Measurements from ENCODE around the gene KLC4. TPM values are rescaled to one million over a fixed set of nuclear protein-coding genes. Genes with fewer than 3 reads are reported as not detected.
"Not testable (repeated sequence)": the region's sequence is repeated elsewhere in the genome, so short reads cannot be mapped to it uniquely, and the experiment has no call there.

Gene KLC4
- total RNA-seq, 1 experiment from 2014 or later, result 58.8 TPM

- no peak for DNase-seq (ENCODE audit: low spot score)
Observed at GRCh38 chr6:43061861-43062260, 2.4 kb downstream of the KLC4 start.

- DNase-seq (ENCODE audit: low spot score), result no peak
Observed at GRCh38 chr6:43062818-43063217, 3.4 kb downstream of the KLC4 start.

- DNase-seq (ENCODE audit: low spot score), result peak; percentile 54
Observed at GRCh38 chr6:43070028-43070632, 10.7 kb downstream of the KLC4 start.

- DNase-seq (ENCODE audit: low spot score), result no peak
Observed at GRCh38 chr6:43074847-43075669, 15.6 kb downstream of the KLC4 start.

GRCh38 chr6:43075670-43076463 is 16.4 kb downstream of the KLC4 start, which contains the start of gene PTK7:
PTK7 (plus strand) TSS chr6:43076314; CDS start chr6:43076489, 175 bp downstream.
- peak; percentile 39 for DNase-seq (ENCODE audit: low spot score)

- no peak for DNase-seq (ENCODE audit: low spot score)
Observed at GRCh38 chr6:43076464-43077332, 17.3 kb downstream of the KLC4 start.

- DNase-seq (ENCODE audit: low spot score), result no peak
Observed at GRCh38 chr6:43077333-43077809, 17.9 kb downstream of the KLC4 start.

- DNase-seq (ENCODE audit: low spot score), result no peak
Observed at GRCh38 chr6:43077981-43078511, 18.6 kb downstream of the KLC4 start.

- DNase-seq (ENCODE audit: low spot score), result no peak
Observed at GRCh38 chr6:43078691-43079090, 19.3 kb downstream of the KLC4 start.

GRCh38 chr6:43081043-43081442 is 21.6 kb downstream of the KLC4 start:
- no peak for DNase-seq (ENCODE audit: low spot score)

- DNase-seq (ENCODE audit: low spot score), result not testable (repeated sequence)
Observed at GRCh38 chr6:43081922-43082321, 22.5 kb downstream of the KLC4 start.

- DNase-seq (ENCODE audit: low spot score), result no peak
Observed at GRCh38 chr6:43082806-43083655, 23.6 kb downstream of the KLC4 start.

GRCh38 chr6:43086022-43086658 is 26.7 kb downstream of the KLC4 start:
- no peak for DNase-seq (ENCODE audit: low spot score)

- peak; percentile 7 for DNase-seq (ENCODE audit: low spot score)
Observed at GRCh38 chr6:43088654-43089056, 29.2 kb downstream of the KLC4 start.

- no peak for DNase-seq (ENCODE audit: low spot score)
Observed at GRCh38 chr6:43089467-43089866, 30.0 kb downstream of the KLC4 start.

GRCh38 chr6:43089874-43090558 is 30.6 kb downstream of the KLC4 start:
- peak; percentile 20 for DNase-seq (ENCODE audit: low spot score)

GRCh38 chr6:43090559-43090956 is 31.1 kb downstream of the KLC4 start:
- peak; percentile 28 for DNase-seq (ENCODE audit: low spot score)

GRCh38 chr6:43091020-43091419 is 31.6 kb downstream of the KLC4 start:
- no peak for DNase-seq (ENCODE audit: low spot score)

Measured in HT-29 (cell line).